NCI-H526 (cell line): ENCODE measurements around the gene ZNF738.
"Not testable (repeated sequence)": the region's sequence is repeated elsewhere in the genome, so short reads cannot be mapped to it uniquely, and the experiment has no call there.

Experiments used
- DNase-seq, 2 experiments: peaks; one replicate each; lab custom pipeline; 2025; lab: John Stamatoyannopoulos, UW

The ZNF738 gene

GRCh38 chr19:21358768-21359451, at the start of gene ZNF738:
TSS of gene ZNF738 (plus strand) at chr19:21359000. CDS start at chr19:21359141, 141 bp downstream.
- DNase-seq, result peak; percentile 91

DNA sequence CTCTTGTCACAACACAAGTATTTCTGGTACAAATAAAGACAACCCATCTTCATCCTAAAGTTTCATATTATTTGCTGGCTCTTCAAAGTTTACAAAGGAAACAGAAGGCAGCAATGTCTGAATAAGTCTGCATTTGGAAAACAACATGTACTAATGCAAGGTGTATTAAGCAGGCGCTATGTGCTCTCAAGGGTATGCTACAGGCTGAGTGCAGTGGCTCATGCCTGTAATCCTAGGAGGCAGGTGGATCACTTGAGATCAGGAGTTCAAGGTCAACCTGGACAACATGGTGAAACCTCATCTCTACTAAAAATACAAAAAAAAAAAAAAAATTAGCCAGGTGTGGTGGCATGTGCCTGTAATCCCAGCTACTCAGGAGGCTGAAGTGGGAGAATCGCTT, 46.0 kb upstream of the ZNF738 start:
- DNase-seq, result not testable (repeated sequence)

- DNase-seq, result no peak
Measured at GRCh38 chr19:21314676-21315075, 44.1 kb upstream of the ZNF738 start.

GRCh38 chr19:21317821-21318220, 41.0 kb upstream of the ZNF738 start:
- DNase-seq, result no peak

GRCh38 chr19:21321134-21321533, 37.7 kb upstream of the ZNF738 start:
- DNase-seq, result no peak

GRCh38 chr19:21321996-21322395, 36.8 kb upstream of the ZNF738 start:
- DNase-seq, result no peak

- DNase-seq, result no peak
Measured at GRCh38 chr19:21322528-21322927, 36.3 kb upstream of the ZNF738 start.

- DNase-seq, result no peak
Measured at GRCh38 chr19:21323000-21323399, 35.8 kb upstream of the ZNF738 start.

GRCh38 chr19:21326169-21326568, 32.6 kb upstream of the ZNF738 start:
- no peak for DNase-seq

DNA sequence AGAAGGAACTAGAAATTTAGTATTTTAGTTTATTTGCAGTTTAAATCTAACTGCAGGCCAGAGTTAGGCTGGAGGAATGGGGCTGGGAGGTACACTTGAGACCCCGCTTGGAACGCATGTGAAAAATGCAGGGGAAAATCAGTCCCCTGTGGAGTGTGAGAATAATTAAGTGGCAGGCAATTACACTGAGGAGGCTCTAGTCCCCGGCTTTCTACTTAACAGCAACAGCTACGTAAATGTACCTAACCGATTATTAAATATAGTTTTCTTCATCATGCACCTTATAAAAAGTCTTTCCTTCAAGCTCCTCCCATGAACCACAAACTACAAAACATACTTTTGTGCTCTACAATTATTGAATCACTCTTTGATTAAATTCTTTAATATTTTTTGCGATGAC, 30.4 kb upstream of the ZNF738 start:
- peak in 1 of 2 experiments; percentile 1 for DNase-seq

GRCh38 chr19:21328885-21329605, 29.8 kb upstream of the ZNF738 start, which contains the start of gene ZNF708:
TSS of gene ZNF708 (minus strand) at chr19:21329410. CDS start at chr19:21329212, 198 bp downstream.
- peak; percentile 87 to 92 for DNase-seq

GRCh38 chr19:21335721-21336120, 23.1 kb upstream of the ZNF738 start:
- DNase-seq, result no peak

DNA sequence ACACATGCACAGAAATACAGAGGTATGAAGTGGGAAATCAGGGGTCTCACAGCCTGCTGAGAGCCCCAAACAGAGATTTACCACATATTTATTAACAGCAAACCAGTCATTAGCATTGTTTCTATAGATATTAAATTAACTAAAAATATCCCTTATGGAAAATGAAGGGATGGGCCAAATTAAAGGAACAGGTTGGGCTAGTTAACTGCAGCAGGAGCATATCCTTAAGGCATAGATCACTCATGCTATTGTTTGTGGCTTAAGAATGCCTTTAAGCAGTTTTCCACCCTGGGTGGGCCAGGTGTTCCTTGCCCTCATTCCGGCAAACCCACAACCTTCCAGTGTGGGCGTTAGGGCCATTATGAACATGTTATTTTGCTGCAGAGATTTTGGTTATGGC, 14.0 kb upstream of the ZNF738 start:
- not testable (repeated sequence) for DNase-seq

DNA sequence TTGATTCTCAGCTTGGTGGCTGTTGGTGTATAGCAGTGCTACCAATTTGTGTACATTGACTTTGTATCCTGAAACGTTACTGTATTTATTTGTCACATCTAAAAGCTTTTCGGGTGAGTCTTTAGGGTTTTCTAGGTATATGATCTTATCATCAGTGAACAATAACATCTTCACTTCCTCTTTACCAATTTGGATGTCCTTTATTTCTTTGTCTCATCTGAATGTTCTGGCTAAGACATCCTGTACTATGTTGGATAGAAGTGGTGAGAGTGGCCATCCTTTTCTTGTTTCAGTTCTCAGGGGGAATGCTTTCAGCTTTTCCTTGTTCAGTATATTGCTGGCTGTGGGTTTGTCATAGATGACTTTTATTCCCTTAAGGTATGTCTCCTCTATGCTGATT, 6.0 kb upstream of the ZNF738 start:
- no peak for DNase-seq

DNA sequence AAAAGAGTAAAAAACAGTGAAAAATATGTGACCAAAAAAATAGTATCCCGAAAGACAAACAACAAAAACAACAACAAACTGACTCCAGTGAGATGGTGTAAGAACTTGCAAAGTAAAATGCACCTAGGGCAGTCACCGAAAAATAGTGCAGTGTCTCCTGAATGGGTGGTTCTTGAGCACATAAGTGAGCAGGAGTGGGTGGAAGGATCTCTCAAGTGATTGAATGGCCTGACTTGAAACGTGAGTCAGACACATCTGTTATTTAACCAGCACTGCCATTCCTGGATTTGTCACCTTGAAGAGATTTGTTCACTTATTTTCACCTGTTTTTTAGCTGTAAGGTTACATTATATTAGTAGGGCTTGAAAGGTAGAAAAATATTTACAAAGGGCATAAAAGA, 3.5 kb downstream of the ZNF738 start:
- DNase-seq, result no peak

GRCh38 chr19:21383980-21384582, 25.3 kb downstream of the ZNF738 start:
- DNase-seq, result no peak

DNA sequence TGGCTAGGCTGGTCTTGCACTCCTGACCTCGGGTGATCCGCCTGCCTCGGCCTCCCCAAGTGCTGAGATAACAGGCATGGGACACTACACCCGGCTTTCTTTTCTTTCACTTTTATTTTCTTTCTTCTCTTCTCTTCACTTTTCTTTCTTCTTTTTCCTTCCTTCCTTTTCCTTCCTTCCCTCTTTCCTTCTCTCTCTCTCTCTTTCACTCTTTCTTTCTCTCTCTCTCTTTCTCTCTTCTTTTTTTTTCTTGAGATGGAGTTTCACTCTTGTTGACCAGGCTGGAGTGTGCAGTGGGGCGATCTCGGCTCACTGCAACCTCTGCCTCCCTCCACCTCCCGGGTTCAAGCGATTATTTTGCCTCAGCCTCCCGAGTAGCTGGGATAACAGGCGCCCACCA, 37.3 kb downstream of the ZNF738 start:
- DNase-seq, result no peak

DNA sequence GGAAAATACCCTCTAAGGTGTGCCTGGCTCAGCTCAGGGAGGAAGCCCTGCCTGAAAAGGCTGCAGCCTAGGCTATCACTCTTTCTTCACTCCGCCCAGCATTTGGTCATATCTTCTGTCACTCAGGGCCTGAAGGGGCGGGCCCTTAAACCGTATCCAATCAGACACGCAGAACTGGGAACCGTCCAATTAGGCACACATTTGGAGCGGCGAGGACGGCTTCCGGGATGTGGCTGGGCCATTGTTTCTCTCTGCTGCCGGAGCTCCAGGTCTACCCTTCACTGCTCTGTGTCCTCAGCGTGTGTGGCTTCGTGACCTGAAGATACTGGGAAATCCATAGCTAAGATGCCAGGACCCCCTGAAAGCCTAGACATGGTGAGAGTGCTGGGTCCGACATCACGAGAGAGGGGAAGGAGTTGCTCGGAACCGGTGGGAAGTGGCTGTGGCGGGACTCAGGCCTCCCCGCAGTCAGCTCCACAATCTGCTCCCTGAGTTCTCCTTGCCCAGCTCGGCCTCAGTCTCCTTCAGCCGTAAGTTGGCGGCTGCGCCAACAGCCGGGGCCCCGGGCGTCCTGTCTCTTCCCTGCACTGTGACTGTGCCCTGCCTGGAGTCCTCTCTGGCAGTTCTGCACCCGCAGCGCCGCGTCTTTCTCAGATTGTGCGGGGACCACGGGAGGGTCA, 38.2 kb downstream of the ZNF738 start, which contains the start of gene ZNF493:
ZNF493 (plus strand) TSS at position 241 of the 680 bp plus-strand sequence; CDS start at position 346, 105 bp downstream.
- DNase-seq, result peak; percentile 87 to 93

GRCh38 chr19:21398851-21399250, 40.1 kb downstream of the ZNF738 start:
- DNase-seq, result no peak

DNA sequence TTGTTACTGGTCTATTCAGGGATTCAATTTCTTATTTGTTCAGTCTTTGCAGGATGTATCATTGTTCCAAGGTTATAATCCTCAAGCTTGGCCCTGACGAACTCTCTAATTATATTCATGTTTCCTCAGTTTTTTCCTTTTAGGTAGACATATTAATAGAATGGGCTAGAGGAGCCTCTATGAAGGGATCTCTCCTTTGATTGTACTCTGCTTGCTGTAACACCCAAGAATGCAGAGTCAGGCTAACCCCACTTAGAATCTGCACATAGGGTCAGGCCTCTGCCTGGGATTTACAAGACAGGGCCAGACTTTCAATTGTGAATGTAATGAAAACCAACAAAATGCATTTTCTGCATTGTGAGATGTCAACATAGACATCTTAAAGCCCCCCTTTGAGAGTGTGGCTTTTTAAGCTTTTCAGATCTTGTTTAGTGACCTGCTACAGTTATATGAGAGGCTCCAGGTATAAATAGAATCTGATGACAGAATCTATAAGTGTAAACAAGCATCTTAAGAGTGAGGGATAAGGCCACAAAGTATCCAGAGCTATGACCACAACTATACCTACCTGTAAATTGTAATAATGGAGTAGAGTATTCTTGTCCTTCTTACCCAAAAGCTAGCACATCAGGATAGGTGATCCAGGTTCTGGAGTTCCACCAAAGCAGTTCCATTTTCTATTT, 43.6 kb downstream of the ZNF738 start:
- no peak for DNase-seq

DNA sequence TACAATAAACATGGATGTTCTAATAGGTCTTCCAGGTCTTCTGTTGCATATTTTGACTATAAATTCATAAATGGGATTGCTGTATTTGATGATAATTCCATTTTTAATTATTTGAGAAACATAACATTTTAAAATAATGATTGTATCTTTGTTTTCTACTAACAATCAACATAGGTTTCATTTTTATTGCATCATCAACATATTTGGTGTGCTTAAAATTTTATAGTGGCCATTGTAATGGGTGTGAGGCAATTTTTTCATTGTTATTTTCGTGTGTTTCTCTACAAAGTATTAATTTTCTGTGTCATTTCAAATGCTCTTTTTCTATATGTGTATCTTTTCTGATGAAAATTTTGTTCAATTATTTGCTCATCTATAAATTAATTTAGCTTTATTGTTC, 51.4 kb downstream of the ZNF738 start:
- no peak for DNase-seq

- DNase-seq, result no peak
Measured at GRCh38 chr19:21422244-21422643, 63.4 kb downstream of the ZNF738 start.
